ENCODE data around the gene PPM1F. TPM values are rescaled to one million over a fixed set of nuclear protein-coding genes. Genes with fewer than 3 reads are reported as not detected.

PPM1F gene
- total RNA-seq, 1 experiment from 2014 or later, result 21.1 TPM

DNA sequence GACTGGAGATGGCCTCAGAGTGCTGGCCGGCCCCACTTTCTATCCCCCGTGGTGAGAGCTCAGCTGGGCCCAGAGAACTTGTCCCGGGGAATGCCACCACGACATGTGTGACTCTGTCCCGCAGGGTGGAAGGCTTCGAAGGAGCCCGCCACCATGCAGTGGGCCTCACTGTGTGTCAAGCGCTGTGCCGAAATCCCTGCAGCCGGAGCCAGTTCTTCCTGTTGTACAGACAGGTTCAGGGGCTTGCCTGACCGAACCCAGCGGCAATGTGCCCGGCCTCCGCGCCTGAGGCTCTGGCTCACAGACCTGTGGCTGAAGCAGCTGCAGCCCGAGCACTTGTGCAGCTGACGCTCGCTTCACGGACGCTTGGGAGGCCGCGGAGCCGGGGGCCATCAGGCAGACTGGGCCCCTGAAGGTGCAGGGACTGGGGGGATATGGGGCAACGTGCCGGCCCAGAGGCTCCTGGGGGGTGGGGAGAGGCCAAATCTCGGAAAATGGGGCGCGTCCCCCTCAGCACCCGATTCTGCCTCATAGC is 650 bp downstream of the PPM1F start:
- H3K4me1 ChIP-seq (ENCODE audit: insufficient read depth, low read length), result peaks cover 2% of the 10 kb centered on the region; the same call in 1 of the 2 replicates
- Mint-ChIP-seq H3K4me1 (peaks cover 14 to 20% of the 10 kb centered on the region in 2 experiments), H3K36me3 (ENCODE audit: insufficient read depth in 1 of 3, low read depth in 3 of 3) (peaks cover 0 to 3% (median 2%) of the 10 kb centered on the region in 3 experiments; a peak in 4 of 7 replicates), H3K9me3 (peaks cover 0 to 4% of the 10 kb centered on the region in 2 experiments; a peak in 3 of 5 replicates), H3K27me3 (ENCODE audit: low read depth) (peaks cover 28% of the 10 kb centered on the region), H3K27ac (no peak overlapping the region), H3K4me3 (peak overlapping the region; percentile 83 to 90)
- no peaks in the 10 kb centered on the region for H3K79me1 ChIP-seq (ENCODE audit: insufficient read depth, low read depth, low read length, poor library complexity, severe bottlenecking)
- WGBS (ENCODE audit: extremely low coverage, insufficient read length, low lambda C conversion rate), result no CpG with 5 or more reads among the region's 29 CpGs
- H2BK12ac ChIP-seq (ENCODE audit: insufficient read length, low read depth, low read length), result no peak overlapping the region
- no peak overlapping the region for H2BK120ac ChIP-seq (ENCODE audit: low read depth, low read length, poor library complexity, severe bottlenecking)
- H3K23ac ChIP-seq (ENCODE audit: insufficient read length, low read depth, low read length), result no peak overlapping the region
- no peak overlapping the region for H3K14ac ChIP-seq (ENCODE audit: insufficient read depth, low read length)
- H3K27ac ChIP-seq (ENCODE audit: insufficient read length, low read depth, low read length), result no peak overlapping the region
- H4K5ac ChIP-seq (ENCODE audit: insufficient read length, low read depth, low read length), result no peak overlapping the region
- H3K79me2 ChIP-seq (ENCODE audit: insufficient read depth, low read length), result no peaks in the 10 kb centered on the region
- H3K4me2 ChIP-seq (ENCODE audit: insufficient read depth, insufficient read length, low read length), result peak overlapping the region; percentile 49
- H3K23me2 ChIP-seq (ENCODE audit: insufficient read length, low read depth, low read length, poor library complexity, severe bottlenecking), result peaks cover 3% of the 10 kb centered on the region
- no peak overlapping the region for H3K9ac ChIP-seq (ENCODE audit: extremely low read depth, insufficient read length, low read length)
- peak; percentile 72 for DNase-seq
- TF ChIP-seq, protein P1, sequence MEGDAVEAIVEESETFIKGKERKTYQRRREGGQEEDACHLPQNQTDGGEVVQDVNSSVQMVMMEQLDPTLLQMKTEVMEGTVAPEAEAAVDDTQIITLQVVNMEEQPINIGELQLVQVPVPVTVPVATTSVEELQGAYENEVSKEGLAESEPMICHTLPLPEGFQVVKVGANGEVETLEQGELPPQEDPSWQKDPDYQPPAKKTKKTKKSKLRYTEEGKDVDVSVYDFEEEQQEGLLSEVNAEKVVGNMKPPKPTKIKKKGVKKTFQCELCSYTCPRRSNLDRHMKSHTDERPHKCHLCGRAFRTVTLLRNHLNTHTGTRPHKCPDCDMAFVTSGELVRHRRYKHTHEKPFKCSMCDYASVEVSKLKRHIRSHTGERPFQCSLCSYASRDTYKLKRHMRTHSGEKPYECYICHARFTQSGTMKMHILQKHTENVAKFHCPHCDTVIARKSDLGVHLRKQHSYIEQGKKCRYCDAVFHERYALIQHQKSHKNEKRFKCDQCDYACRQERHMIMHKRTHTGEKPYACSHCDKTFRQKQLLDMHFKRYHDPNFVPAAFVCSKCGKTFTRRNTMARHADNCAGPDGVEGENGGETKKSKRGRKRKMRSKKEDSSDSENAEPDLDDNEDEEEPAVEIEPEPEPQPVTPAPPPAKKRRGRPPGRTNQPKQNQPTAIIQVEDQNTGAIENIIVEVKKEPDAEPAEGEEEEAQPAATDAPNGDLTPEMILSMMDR (conservative IDR thresholded peaks at IDR 0.05), result no peak
- no peak overlapping the region for H4K91ac ChIP-seq (ENCODE audit: insufficient read length, low read depth, low read length)
- no peaks in the 10 kb centered on the region; the same call in 1 of the 2 replicates for H3K27me3 ChIP-seq (ENCODE audit: insufficient read depth, low read length)
- H4K8ac ChIP-seq (replicated peaks; ENCODE audit: insufficient read length, low read depth, low read length), result no peak overlapping the region
- H2BK5ac ChIP-seq (ENCODE audit: insufficient read length, low read length), result no peak overlapping the region
- no peak overlapping the region for H3T11ph ChIP-seq (ENCODE audit: low read length)
- no peak overlapping the region for H2AK5ac ChIP-seq (ENCODE audit: insufficient read length, low read length)
- no peak overlapping the region for H3K18ac ChIP-seq (ENCODE audit: insufficient read length, low read depth, low read length)
- no peak overlapping the region for H2BK15ac ChIP-seq (ENCODE audit: low read depth, low read length)
- no peak overlapping the region for H2AFZ ChIP-seq (ENCODE audit: low read length)
- no peaks in the 10 kb centered on the region for H3K9me3 ChIP-seq (ENCODE audit: control insufficient read depth, low read depth, low read length)
- H2BK20ac ChIP-seq (ENCODE audit: low read depth, low read length, poor library complexity, severe bottlenecking), result no peak overlapping the region
- no peak overlapping the region for H3K56ac ChIP-seq (ENCODE audit: insufficient read length, low read depth, low read length)
- H3K4ac ChIP-seq (ENCODE audit: low read depth, low read length), result no peak overlapping the region
- no peaks in the 10 kb centered on the region for H4K20me1 ChIP-seq (ENCODE audit: control insufficient read depth, insufficient read depth, insufficient read length)

Measured in H9 (cell line).